Lower leg skin (tissue), 4 donors: Measurements from ENCODE around the gene CCDC102B. TPM values are rescaled to one million over a fixed set of nuclear protein-coding genes. Genes with fewer than 3 reads are reported as not detected.

Source experiments
- DNase-seq, 2 donors: peaks; one replicate each; pipeline ENCODE4 v3.0.0-alpha.2; 2019; ENCODE audit warnings: low spot score in 2 of 2
- H3K4me3 ChIP-seq: fragments of 200-600 bp; sonication (generic); 2 replicates; pipeline ENCODE4 v1.5.1; 2017; ENCODE audit warnings: mild to moderate bottlenecking, low read depth; ENCODE audit not compliant: poor library complexity, severe bottlenecking
- POLR2A ChIP-seq, 2 donors: fragments of 450-650 bp; IDR thresholded peaks; one replicate each; pipeline ENCODE4 v1.6.1; 2016 to 2017; ENCODE audit warnings: antibody characterized with exemption in 2 of 2, mild to moderate bottlenecking in 1 of 2, moderate library complexity in 1 of 2
- WGBS, 2 donors: methylation state at CpG; one replicate each; pipeline ENCODE4 v1.1.5; 2018; 5-methylcytosine and 5-hydroxymethylcytosine counted together
- intact Hi-C: fragments of 100-400 bp; cut with DNase I; formaldehyde crosslinking; loops from one replicate; pipeline ENCODE4 v1.15.0; 2023; ENCODE audit warnings: low total_unique reads
- total RNA-seq, 4 donors: library from RNA; depleted of rRNA; stranded (reverse); fragments of >200 nt; gene quantifications; one replicate each; pipeline ENCODE4 v1.1.0, GENCODE V29; 2016
- TF ChIP-seq, protein P1 (sequence below), 3 donors: fragments of 450-650 bp; IDR thresholded peaks; one replicate each; pipeline ENCODE4 v1.5.1; 2016; ENCODE audit warnings: antibody characterized with exemption in 3 of 3, mild to moderate bottlenecking in 3 of 3, moderate library complexity in 2 of 3

Gene CCDC102B
- total RNA-seq, 4 donors from 2014 or later = 0.72 to 2.1 (median 1.5) TPM

DNA sequence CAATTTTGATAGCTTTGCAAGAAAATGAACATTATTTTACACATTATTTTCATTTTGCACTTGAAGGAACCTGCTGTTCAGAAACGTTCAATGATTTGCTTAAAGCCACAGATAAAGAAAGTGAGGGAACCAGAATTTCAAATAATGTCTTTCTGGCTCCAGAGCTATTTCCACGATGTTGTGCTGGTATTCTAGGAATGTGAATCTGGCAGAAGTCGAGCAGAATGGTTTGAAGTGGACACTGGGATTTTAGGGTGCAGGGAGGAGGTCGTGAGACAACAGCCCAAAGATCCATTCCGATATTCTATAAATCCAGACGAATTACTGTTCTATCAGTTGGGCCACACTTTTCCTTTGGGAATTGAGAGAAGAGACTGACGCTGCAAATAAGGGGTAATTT is 2.2 kb downstream of the CCDC102B start:
- TF ChIP-seq, protein P1, sequence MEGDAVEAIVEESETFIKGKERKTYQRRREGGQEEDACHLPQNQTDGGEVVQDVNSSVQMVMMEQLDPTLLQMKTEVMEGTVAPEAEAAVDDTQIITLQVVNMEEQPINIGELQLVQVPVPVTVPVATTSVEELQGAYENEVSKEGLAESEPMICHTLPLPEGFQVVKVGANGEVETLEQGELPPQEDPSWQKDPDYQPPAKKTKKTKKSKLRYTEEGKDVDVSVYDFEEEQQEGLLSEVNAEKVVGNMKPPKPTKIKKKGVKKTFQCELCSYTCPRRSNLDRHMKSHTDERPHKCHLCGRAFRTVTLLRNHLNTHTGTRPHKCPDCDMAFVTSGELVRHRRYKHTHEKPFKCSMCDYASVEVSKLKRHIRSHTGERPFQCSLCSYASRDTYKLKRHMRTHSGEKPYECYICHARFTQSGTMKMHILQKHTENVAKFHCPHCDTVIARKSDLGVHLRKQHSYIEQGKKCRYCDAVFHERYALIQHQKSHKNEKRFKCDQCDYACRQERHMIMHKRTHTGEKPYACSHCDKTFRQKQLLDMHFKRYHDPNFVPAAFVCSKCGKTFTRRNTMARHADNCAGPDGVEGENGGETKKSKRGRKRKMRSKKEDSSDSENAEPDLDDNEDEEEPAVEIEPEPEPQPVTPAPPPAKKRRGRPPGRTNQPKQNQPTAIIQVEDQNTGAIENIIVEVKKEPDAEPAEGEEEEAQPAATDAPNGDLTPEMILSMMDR (IDR thresholded peaks at IDR 0.05) = no peak
- WGBS, 2 donors = 52 to 68% methylated on average over 7 of the region's 7 CpGs
- intact Hi-C loops = no loop called here
- no peak for DNase-seq
- no peak overlapping the region for H3K4me3 ChIP-seq

DNA sequence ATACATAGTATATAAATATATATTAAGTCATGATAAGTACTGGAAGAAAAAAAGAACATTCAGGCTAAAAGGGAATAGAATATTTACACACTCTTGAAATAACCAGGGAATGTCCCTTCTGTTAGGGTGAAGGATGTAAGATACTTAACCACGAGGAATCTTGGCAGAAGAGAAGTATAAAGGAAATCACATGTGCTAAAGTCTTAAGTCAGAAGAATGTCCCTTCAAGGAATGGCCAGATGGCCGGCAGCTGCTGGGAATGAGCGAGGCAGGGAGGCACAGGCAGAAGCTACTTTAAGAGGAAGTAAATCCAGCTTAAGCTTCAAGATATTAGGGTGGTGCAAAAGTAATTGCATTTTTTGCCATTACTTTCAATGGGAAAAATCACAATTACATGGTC is 5.5 kb downstream of the CCDC102B start:
- WGBS, 2 donors = 31 to 46% methylated on average over 3 of the region's 3 CpGs
- intact Hi-C loops = no loop called here
- H3K4me3 ChIP-seq = no peak overlapping the region
- TF ChIP-seq, protein P1 (IDR thresholded peaks at IDR 0.05) = no peak
- TF ChIP-seq POLR2A (IDR thresholded peaks at IDR 0.05) = no peak
- peak; percentile 65 to 92 for DNase-seq

DNA sequence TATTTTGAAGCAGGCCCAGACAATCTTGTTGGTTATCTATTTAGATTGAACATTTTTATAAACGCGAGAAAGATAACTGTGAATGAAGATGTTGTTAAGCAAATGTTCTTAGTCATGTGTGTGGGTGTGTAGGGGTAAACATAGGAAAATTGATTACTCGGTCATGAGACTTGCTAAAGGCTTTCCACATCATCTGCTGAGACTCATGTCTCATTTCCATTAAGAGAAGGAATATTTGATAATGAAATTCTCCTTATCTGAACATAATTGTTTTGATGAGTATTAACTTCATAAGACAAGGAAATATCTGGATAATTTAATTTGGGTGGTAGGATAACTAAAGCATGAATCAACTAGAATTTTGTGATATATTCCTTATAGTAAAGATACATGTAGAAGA is 19.7 kb downstream of the CCDC102B start:
- no peak for DNase-seq
- 51 to 55% methylated on average over 3 of the region's 3 CpGs for WGBS, 2 donors
- intact Hi-C loops = no loop called here
- no peak for TF ChIP-seq POLR2A (IDR thresholded peaks at IDR 0.05)
- TF ChIP-seq, protein P1 (IDR thresholded peaks at IDR 0.05) = no peak
- no peak overlapping the region for H3K4me3 ChIP-seq

DNA sequence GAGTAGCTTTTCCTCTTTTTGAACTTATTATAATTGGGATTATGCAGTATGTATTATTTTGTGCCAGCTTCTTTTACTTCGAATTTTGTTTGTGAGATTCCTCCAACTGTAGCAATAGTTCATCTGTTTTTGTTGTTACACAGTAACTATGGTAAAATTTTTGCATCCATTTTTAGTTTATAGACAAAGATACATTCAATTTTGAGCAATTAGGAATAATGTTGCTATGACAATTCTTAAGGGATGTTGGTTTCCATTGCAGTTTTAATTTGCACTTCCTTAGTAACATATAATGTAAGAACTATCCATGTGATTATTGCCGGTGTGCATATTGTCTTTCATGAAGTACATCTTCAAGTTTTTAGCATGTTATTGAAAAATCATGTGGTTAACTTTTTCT is 20.7 kb downstream of the CCDC102B start:
- no peak overlapping the region for H3K4me3 ChIP-seq
- no peak for TF ChIP-seq POLR2A (IDR thresholded peaks at IDR 0.05)
- TF ChIP-seq, protein P1 (IDR thresholded peaks at IDR 0.05) = no peak
- 33 to 61% methylated on average over 2 of the region's 2 CpGs for WGBS, 2 donors
- DNase-seq = no peak
- intact Hi-C loops = no loop called here

DNA sequence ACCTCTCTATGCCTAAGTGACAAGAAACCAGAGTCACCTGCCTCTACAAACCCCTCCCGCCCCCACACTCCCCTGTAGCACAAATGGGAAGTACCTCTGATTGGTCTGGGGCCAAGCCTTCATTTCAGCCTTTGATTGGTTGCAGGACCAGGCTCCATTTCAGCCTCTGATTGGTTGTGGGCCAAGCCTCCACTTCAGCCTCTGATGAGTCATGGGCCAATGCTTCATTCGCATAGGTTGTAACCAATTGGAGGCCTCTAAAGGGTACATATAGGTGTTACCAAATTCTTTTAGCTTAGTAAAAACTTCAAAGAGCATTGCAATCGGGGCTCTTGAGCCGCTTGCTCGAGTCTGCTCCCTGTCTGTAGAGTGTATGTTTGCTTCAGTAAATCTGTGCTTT is 25.0 kb downstream of the CCDC102B start:
- no peak for DNase-seq
- 88 to 93% methylated on average over 5 of the region's 5 CpGs for WGBS, 2 donors

GRCh38 chr18:68826121-68826520 is 28.2 kb downstream of the CCDC102B start:
- intact Hi-C loops = no loop called here
- 53 to 59% methylated on average over 3 of the region's 3 CpGs for WGBS, 2 donors
- H3K4me3 ChIP-seq = no peak overlapping the region
- no peak for TF ChIP-seq POLR2A (IDR thresholded peaks at IDR 0.05)
- TF ChIP-seq, protein P1 (IDR thresholded peaks at IDR 0.05) = no peak
- DNase-seq = no peak

More for the DNA sequence above, 25.0 kb downstream of the CCDC102B start:
- no peak for TF ChIP-seq POLR2A (IDR thresholded peaks at IDR 0.05)
- TF ChIP-seq, protein P1 (IDR thresholded peaks at IDR 0.05) = no peak
- no peak overlapping the region for H3K4me3 ChIP-seq
- intact Hi-C loops = no loop called here
